HG03354 (cell line): Measurements from ENCODE around the gene WWC2.
"Not testable (repeated sequence)": the region's sequence is repeated elsewhere in the genome, so short reads cannot be mapped to it uniquely, and the experiment has no call there.

ENCODE experiments used
- ATAC-seq: cut with Tn5 transposase; IDR thresholded peaks from one replicate; pipeline ENCODE4 v1.9.1; 2021; ENCODE audit warnings: mild to moderate bottlenecking; ENCODE audit not compliant: unreplicated experiment, poor library complexity, severe bottlenecking

WWC2 gene

GRCh38 chr4:183318656-183319055 is 219.6 kb downstream of the WWC2 start:
- no peak for ATAC-seq

GRCh38 chr4:183320211-183321059 is 221.4 kb downstream of the WWC2 start, which contains the start of gene CLDN22:
TSS of gene CLDN22 (minus strand) at chr4:183320276. CDS start at chr4:183320218, 58 bp downstream.
- ATAC-seq = no peak

GRCh38 chr4:183321079-183321478 is 222.0 kb downstream of the WWC2 start:
- ATAC-seq = peak; percentile 58

- no peak for ATAC-seq
These were observed 222.5 kb downstream of the WWC2 start for GRCh38 chr4:183321516-183321915.

GRCh38 chr4:183322326-183322725 is 223.3 kb downstream of the WWC2 start, which contains the start of gene CLDN24:
TSS of gene CLDN24 (minus strand) at chr4:183322426. CDS start at chr4:183322426, 0 bp downstream.
- ATAC-seq = no peak

- ATAC-seq = no peak
These were observed 224.2 kb downstream of the WWC2 start for GRCh38 chr4:183323295-183323694.

GRCh38 chr4:183324056-183324455 is 225.0 kb downstream of the WWC2 start:
- ATAC-seq = not testable (repeated sequence)

GRCh38 chr4:183324619-183325018 is 225.6 kb downstream of the WWC2 start:
- ATAC-seq = no peak

GRCh38 chr4:183326387-183326786 is 227.3 kb downstream of the WWC2 start:
- ATAC-seq = not testable (repeated sequence)

GRCh38 chr4:183326853-183327252 is 227.8 kb downstream of the WWC2 start:
- no peak for ATAC-seq

GRCh38 chr4:183327827-183328226 is 228.8 kb downstream of the WWC2 start:
- no peak for ATAC-seq

GRCh38 chr4:183328832-183329231 is 229.8 kb downstream of the WWC2 start:
- ATAC-seq = no peak

- ATAC-seq = no peak
These were observed 230.2 kb downstream of the WWC2 start for GRCh38 chr4:183329244-183329643.

GRCh38 chr4:183329954-183330742 is 231.1 kb downstream of the WWC2 start:
- no peak for ATAC-seq

- no peak for ATAC-seq
These were observed 231.8 kb downstream of the WWC2 start for GRCh38 chr4:183330841-183331240.

- ATAC-seq = no peak
These were observed 233.4 kb downstream of the WWC2 start for GRCh38 chr4:183332447-183332846.

- no peak for ATAC-seq
These were observed 234.1 kb downstream of the WWC2 start for GRCh38 chr4:183333202-183333601.

GRCh38 chr4:183333983-183334382 is 234.9 kb downstream of the WWC2 start:
- ATAC-seq = no peak

- no peak for ATAC-seq
These were observed 236.4 kb downstream of the WWC2 start for GRCh38 chr4:183335369-183335940.

GRCh38 chr4:183337349-183337748 is 238.3 kb downstream of the WWC2 start:
- no peak for ATAC-seq
